ENCODE data around the gene ZNRD2.

Gene ZNRD2

DNA sequence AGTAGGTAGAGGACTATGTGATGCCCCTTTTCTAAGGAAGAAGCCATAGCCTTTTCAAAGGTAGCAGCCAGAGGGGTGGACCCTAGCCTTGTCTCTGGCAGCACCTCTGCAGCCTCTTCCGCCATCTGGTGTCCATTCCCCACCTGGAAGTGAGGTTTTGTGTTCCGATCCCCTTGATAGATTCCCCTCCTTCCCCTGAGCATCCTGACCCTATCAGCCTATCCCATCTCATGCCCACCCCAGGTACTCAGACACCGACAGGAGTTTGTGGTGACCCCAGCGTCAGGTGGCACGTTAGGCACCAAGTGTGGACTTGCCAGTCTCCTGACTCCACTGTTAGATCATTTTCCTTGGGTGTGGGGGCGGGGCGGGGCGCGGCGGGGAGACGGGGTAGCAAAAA lies 1.7 kb downstream of the ZNRD2 start:
- DNase-seq: peak in 1 of 56 donors; percentile 51

DNA sequence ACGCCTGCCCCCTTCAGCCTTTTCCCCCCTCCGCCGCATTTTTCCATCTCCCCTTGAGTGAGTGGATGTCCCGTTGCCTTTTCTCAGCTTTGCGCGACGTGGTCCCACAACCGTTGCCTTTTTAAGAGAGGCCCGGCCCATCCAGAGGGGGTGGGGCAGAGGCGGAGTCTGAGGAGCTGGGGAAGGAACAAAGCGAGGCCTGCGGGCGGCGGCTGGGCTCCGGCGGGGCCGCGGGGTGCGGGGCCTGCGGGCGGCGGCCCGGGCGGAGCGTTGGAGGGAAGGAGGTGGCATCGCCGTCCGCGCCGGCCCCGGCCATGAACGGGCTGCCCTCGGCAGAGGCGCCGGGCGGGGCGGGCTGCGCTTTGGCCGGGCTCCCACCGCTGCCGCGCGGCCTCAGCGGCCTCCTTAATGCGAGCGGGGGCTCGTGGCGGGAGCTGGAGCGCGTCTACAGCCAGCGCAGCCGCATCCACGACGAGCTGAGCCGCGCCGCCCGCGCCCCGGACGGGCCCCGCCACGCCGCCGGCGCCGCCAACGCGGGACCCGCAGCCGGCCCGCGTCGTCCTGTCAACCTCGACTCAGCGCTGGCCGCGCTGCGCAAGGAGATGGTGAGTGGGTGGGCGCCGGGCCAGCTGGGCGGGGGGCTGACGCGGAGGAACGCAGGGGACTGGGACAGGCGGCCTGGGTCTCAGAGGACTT lies 2.2 kb downstream of the ZNRD2 start, which contains the start of gene FAM89B:
Gene FAM89B, plus strand, starts transcription at position 183 of the 696 bp plus-strand sequence. Its CDS starts 132 bp downstream, at position 315.
- peak in 55 of 56 donors; percentile 27 to 92 (median 77) for DNase-seq

DNA sequence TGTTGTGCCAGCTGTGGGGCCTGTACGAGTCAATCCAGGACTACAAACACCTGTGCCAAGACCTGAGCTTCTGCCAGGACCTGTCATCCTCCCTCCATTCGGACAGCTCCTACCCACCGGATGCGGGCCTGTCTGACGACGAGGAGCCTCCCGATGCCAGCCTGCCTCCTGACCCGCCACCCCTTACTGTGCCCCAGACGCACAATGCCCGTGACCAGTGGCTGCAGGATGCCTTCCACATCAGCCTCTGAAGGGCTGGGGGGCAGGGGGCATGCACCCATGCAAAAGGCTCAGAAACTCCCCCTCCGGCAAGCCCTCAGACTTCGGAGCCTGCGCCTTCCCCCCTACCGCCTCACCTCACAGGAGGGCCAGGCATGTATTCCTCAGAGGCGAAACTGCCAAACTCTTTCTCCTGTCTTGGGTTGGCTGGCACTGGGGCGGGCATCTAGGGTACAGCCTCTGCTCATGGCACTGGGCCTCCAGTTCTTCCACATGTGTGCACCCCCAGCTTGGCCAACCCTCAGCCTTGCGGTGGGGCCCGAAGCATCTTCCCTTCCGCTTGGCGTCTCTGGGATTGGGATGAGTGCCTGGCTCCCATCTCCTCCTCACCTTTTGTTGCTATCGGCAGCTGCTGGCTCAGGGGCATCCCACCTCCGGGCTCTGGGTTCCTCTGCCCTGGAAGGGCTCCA lies 3.3 kb downstream of the ZNRD2 start:
- DNase-seq: peak in 1 of 56 donors; percentile 56

DNA sequence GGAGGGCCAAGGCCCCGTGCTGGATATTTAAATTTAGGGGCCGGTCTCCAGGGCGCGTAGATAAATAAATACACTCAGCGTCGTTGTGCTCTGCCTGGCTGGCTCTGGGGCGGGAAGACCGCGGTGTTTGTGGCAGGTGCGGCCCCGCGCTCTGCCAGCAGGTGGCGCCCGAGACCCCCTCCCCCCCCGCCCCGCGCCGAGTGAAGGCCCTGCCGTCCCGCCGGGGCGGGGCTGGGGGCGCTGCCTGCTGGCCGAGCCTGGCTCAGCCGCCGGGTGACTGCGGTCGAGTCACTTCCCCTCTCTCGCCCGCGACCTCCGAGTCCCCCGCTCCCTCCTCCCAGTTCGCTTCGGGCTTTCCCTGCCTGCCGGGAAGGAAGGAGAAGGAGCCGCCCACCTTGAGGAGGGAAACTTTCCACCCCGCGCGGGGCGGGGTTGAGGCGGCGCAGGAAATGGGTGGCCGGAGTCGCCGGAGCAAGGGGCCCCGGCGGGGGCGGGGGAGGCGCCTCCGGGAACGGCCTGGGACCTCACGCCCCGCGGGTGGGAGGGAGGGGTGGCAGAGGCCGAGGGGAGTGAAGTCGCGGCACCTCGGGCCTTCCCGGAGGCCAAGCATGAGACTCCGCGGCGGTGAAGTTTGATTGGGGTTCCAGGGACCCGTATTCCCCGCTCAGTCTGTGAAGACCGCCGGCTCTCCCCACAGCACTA lies 4.0 kb downstream of the ZNRD2 start:
- peak in 50 of 56 donors; percentile 20 to 86 (median 63) for DNase-seq

DNA sequence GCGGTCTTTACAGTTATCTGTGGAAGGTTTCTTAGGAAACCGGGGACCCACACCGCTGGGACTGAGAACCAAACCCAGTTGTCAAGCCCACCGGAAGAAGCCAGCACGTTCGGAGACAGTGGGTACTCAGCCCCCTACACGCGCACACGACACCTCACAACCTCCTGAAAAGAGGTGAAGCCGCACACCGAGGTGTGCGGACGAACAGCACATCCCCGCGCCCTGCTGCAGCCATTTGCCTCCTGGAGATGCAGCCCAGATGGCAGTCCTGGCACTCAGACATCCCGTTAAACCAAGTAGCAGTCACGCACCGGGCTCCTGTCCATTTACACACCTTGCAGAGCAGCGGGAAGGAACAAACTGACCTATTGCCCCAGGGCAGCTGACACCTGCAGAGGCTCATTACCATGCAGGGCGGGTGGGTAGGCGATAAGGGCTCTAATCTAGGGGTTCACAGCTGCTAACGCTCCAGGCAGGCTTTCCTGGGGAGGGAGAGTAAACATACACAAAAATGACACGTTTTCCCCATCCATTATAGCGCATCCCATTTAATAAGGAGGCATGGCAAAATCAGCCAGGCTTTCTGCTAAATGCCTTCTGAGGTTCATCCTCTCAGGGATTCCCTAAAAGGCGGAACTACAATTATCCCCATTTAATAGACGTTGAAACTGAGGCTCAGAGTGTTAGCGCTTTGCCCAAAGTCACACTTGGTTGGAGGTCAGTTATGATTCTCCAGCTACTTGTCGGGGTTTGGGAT lies 4.7 kb downstream of the ZNRD2 start:
- peak in 1 of 56 donors; percentile 31 for DNase-seq

DNA sequence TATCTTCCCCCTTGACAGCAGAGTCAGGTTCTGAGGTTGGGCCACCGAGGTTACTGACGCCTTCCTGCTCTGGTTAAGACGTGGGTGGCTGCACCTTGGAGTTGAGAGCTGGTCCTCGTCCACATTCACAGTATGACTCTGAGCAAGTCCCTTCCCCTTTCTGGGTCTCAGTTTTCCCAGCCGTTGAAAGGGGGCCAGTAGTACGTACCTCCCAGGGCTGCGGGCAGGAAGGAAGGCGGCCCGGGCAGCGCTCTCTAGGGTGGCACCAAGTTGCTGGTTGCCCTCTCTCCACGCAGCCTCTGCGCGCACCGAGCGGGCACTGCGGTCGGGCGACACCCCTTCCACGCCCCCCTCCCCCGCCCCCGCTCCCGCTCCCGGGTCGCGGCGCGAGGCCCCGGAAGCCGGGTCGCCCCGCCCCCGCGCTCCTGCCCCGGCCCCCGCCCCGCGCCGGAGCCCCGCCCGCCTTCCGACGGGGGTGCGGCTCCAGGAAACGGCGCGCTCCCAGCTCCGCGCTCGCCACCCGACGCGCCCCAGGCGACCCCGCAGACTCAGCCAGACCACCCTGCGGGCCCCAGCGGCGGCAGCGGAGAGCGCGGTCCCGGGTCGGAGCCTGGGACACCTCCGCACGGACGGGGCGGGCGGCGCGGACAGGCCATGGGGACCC lies 5.4 kb downstream of the ZNRD2 start, which contains the start of gene EHBP1L1:
Gene EHBP1L1, plus strand, starts transcription at position 486 of the 664 bp plus-strand sequence. CDS start 250 bp downstream, outside the sequence.
- DNase-seq: peak in 7 of 56 donors; percentile 6 to 49 (median 20)

DNA sequence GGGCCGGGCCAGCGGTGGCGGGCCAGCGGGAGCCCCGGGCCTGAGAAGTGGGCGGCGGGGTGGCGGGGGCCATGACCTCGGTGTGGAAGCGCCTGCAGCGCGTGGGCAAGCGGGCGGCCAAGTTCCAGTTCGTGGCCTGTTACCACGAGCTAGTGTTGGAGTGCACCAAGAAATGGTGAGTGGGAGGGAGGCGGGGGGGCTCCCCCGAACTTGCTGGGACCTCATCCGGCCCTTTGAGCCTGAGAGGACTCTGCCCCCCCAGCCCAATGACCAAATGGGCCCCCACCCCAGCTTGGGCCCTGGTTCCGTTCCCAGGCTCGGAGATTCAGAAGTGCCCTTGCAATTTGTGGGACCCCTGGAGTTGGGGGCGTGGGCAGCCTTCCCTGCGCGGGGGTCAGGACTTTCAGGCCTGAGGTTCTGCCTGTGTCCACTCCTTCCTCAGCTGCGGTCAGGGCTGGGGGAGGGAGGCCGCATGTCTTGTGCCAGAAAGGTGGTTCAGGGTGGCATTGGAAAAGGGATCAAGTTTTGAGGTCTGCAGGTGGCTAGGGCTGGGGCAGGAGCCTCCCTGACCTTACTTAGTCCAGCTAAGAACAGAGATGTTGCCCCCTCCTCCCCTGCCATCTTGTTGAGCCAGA lies 6.1 kb downstream of the ZNRD2 start:
- no peak for DNase-seq

DNA sequence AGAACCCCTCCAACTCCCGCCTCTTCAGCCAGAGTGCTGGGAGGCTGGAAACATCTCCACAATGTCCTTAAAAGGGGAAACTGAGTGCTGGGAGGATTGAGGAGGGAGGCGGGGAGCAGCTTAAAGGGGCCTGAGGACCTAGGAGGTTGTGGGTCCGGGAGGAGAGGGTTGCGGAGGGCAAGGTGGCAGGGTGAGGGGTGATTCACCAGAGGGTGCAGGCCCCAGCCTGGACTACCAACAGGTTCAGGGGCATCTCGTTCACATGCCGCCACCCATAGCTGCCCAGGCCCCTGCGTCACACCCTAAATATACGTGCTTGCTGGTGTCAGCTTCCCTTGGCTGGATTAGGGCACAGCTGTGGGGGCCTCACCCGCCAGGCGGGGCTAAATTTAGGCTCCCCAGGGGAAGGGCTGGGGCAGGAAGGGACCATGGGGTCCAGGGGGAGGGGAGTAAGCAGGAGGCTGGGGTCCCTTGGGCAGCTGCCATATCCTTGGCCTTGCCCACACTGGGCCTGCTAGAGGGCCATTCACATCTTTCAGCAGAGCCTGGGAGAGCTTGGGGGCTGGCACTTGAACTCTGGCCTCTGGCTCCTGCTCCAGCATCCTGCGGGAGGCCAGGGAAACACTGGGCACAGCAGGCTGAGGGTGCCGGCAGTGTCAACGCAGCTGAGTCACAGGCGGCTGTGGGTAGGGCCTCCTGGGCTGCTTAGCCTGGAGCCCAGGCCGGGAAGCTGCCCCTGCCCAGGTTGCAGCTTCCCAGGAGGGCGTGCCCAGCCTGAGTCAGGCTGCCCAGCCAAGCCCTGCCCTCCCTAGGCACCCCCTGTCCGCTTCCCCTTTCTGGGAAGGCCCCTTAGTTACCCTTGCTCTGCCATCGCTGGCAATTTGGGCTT lies 6.8 kb downstream of the ZNRD2 start:
- DNase-seq: peak in 6 of 56 donors; percentile 27 to 61 (median 42)

DNA sequence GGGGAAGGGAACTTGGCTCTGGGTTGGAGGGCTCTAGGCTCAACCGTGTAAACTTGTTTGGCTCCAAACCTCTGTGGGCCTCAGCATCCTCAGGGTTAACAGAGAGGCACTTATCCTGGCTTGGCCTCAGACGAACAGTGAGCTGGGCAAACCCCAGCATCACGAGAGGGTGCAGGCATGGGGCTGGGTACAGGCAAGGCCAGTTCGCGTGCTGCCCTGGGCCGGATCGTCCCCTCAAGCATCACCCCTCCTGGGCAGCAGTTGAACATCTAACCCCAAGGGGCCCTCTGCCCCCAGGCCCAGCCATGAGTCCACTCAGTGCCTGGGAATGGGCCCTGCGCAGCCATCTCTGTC lies 7.5 kb downstream of the ZNRD2 start:
- peak in 6 of 56 donors; percentile 20 to 61 (median 40) for DNase-seq

DNA sequence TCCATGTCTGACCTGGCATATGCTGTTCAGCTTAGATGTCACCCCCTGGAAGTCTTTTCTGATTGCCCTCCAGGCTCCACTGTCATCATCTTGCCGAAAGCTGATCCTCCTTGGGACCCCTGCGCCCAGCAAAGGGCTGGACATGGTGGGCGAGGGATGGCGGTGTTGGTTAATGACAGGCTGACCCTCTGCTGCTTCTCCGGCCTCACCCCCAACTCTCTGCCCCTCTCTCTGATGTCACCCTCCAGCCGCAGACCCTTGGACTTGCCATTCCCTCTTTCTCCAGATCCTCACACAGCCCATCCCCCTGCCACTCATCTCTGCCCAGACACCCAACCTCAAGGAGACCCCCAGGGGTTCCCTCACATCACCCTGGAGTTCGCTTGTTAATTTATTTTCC lies 7.9 kb downstream of the ZNRD2 start:
- no peak for DNase-seq

DNA sequence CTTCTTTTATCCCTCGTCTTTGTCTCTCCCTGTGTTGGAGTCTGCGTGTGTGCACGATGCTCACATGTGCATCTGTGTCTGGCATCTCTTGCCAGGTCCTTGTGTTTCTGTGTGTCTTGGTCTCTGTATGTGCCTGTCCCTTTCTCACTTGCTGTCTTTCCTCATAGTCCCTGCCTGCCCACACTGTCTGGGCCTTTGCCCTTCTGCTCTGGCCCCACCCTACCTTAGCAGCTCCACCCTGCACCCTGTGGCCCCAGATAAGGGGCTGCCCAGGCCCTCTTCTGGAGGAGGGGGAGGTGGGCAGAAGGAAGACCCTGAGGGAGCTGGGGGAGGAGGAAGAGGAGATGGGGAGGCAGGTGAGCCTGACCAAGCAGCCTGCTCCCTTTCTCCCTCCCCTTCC lies 8.4 kb downstream of the ZNRD2 start:
- no peak for DNase-seq

DNA sequence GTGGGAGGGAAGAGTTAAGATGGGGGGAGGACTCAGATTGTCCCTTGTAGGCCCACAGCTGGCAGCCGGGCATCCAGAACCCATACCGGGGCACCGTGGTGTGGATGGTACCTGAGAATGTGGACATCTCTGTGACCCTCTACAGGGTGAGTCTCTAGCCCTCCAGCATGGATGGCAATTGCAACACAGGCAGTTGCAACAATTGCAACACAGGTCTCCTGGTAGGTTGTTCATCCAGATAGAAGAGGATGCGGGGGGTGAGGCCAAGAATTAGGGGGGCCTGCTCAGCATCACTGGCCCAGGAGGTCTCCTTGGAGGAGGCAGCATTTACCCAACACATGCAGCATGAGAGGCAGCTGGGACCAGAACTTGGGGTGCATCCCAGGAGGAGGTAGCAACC lies 9.0 kb downstream of the ZNRD2 start:
- no peak for DNase-seq

DNA sequence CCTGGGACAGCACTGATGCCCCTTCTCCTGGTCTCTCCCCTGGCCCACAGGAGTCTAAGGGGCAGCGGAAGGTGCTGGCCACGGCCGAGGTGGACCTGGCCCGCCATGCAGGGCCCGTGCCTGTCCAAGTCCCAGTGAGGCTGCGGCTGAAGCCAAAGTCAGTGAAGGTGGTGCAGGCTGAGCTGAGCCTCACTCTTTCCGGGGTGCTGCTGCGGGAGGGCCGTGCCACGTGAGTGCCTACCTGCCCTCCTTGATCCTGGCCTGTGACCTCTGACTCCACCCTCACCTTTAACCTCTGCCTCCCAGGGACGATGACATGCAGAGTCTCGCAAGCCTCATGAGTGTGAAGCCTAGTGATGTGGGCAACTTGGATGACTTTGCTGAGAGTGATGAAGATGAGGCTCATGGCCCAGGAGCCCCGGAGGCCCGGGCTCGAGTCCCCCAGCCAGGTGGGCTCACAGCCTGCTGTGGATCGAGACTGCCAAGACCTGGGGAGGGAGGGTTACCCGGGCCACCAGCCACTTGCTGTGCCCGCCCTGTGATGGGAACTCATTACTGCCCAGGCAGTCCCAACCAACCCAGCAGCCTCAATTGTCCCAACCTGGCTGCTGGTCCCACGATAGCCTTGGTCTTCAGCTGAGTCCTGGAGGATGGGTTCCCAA lies 9.9 kb downstream of the ZNRD2 start:
- no peak for DNase-seq

DNA sequence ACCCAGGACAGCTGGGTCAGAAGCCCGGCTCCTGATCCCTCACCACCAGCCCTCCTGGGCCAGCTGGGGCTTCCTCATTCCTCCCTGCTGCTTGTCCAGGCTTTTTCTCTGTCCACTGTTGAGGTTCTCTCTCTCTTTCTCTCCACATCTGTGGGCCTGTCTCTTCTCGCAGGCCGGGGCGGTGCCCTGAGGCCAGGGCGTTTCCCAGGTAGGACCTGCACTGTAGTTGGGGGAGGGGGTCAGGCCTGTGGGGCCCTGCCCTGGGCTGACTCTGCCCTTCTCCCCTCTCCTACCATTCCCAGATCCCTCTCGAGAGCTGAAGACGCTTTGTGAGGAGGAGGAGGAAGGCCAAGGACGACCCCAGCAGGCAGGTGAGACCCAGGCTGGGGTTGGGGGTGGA lies 10.5 kb downstream of the ZNRD2 start:
- no peak for DNase-seq

DNA sequence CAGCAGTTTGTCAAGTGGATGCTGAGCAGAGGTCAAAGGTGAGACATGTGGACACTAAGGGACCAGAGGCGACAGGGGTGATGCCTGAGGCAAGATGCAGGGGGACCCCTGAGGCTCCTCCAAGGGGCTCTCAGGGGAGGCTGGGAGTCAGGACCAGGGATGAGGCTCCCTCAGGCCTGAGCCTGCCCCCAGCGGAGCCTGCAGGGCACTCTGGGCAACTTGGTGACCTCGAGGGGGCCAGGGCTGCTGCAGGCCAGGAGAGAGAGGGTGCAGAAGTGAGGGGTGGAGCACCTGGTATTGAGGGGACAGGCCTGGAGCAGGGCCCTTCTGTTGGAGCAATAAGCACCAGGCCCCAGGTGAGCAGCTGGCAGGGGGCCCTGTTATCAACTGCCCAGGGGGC lies 11.7 kb downstream of the ZNRD2 start:
- no peak for DNase-seq

DNA sequence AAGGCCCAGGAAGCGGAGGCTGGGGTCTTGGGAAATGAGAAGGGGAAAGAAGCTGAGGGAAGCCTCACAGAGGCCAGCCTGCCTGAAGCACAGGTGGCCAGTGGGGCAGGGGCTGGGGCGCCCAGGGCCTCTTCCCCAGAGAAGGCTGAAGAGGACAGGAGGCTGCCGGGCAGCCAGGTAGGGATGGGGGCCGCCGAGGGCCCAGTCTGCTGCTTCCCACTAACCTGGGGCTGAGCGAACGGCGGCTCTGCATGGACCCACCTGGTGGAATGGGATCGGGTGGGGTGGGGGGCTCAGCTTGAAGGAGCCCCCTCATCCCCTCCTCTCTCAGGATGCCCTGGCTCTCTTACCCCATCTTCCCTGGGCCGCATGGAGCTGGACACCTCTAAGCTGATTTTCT lies 13.3 kb downstream of the ZNRD2 start:
- DNase-seq: no peak

DNA sequence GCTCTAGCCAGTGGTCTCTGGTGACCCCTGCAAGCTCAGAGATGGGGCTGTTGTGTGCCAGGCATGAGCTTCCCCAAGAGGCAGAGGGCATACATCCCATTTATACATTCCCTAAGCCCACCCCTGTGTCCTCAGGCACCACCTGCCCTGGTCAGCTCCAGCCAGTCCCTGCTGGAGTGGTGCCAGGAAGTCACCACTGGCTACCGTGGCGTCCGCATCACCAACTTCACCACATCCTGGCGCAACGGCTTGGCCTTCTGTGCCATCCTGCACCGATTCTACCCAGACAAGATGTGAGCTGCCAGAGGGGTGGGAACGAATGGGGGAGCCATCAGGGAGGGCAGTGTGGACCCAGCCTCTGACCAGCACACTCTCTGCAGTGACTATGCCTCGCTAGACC lies 13.8 kb downstream of the ZNRD2 start:
- DNase-seq: no peak

DNA sequence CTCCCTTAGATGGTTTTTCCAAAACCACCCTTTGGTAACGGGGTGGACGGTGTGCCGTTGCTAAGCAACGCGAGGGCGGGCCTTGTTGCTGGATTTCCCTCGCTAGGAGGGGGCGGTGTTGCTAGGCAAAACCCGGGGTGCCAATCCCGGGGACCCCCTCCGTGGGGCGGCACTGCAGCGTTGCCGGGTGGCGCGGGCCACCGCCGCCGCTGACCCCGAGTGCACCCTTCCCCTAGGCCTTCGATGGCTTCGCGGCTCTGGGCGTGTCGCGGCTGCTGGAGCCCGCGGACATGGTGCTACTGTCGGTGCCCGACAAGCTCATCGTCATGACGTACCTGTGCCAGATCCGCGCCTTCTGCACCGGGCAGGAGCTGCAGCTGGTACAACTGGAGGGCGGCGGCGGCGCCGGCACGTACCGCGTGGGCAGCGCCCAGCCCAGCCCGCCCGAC lies 14.5 kb downstream of the ZNRD2 start:
- peak in 25 of 56 donors; percentile 8 to 72 (median 44) for DNase-seq

Measured in amygdala (tissue), 56 donors.